Urinary bladder (tissue), 4 donors: ENCODE data around the gene CCN5. TPM values are rescaled to one million over a fixed set of nuclear protein-coding genes. Genes with fewer than 3 reads are reported as not detected.
"Not testable (repeated sequence)": the region's sequence is repeated elsewhere in the genome, so short reads cannot be mapped to it uniquely, and the experiment has no call there.

Experiments used
- DNase-seq: peaks from one replicate; pipeline ENCODE4 v3.0.0-alpha.2; 2015; ENCODE audit errors: extremely low spot score
- H3K27ac ChIP-seq: one replicate; pipeline ENCODE4 v1.5.1; 2013; ENCODE audit warnings: low read depth, mild to moderate bottlenecking, moderate library complexity
- H3K36me3 ChIP-seq: one replicate; pipeline ENCODE4 v1.6.1; 2013; ENCODE audit warnings: mild to moderate bottlenecking, moderate library complexity; ENCODE audit not compliant: insufficient read depth
- H3K4me1 ChIP-seq: one replicate; pipeline ENCODE4 v1.6.1; 2013; ENCODE audit warnings: mild to moderate bottlenecking, moderate library complexity; ENCODE audit not compliant: insufficient read depth
- H3K4me3 ChIP-seq: one replicate; pipeline ENCODE4 v1.5.1; 2013; ENCODE audit warnings: low read depth, low read length
- whole genome bisulfite sequencing: extraction: QIAGEN DNeasy Blood & Tissue Kit; methylation state at CpG from one replicate; pipeline ENCODE4 v1.1.7; 2013; 5-methylcytosine and 5-hydroxymethylcytosine counted together
- polyA plus RNA-seq: library from polyadenylated mRNA; stranded (reverse); fragments of 200-250 nt; gene quantifications from one replicate; pipeline ENCODE4 v1.2.3, GENCODE V29; 2013
- total RNA-seq: library from RNA; depleted of rRNA; stranded (reverse); fragments of >200 nt; gene quantifications from one replicate; pipeline ENCODE4 v1.2.3, GENCODE V29; 2014
- donor health status: healthy with polysubstance abuse.
- donor health status: healthy.

CCN5 gene
- total RNA-seq = not detected
- 20.8 TPM for polyA plus RNA-seq

DNA sequence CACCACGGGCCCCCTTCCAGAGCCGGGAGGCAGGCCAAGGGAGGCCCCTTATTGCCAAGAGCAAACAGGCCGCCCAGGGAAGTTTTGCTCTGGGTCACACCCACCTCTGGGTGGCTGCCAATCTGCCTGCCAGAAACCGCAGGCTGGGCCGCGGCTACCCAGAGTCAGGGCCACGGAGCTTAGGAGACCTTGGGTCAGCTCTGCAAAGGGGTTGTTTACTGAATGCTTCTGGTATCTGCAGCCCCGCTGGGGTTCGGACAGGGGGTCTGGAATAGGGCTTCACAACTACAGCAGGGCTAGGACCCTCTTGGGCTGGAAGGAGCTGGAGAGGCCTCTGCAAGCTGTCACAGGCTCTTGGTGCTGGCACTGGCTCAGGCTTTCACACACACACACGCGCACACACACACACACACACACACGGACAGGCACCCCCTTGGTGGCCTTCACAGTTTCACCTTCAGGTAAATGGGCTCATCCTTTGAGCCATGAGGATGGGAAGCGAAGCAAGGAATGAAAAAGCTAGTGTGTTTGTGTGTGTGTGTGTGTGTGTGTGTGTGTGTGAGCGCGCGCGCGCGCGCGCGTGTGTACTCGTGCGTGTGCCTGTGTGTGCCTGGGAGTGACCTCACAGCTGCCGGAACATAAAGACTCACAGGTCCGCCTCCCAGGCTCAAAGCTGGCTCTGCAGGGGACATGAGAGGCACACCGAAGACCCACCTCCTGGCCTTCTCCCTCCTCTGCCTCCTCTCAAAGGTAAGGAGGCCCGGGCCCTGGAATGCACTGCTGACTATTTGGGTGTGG, at the start of gene CCN5:
TSS of gene CCN5 (plus strand) at position 669 of the 798 bp plus-strand sequence. CDS start at position 691, 22 bp downstream.
- H3K4me3 ChIP-seq = no peak within 1 kb of the TSS
- no peak within 1 kb of the TSS for H3K27ac ChIP-seq
- no peak for DNase-seq
- no peaks in the 10 kb centered on the region for H3K36me3 ChIP-seq
- WGBS = 38% methylated on average over 28 of the region's 28 CpGs
- H3K4me1 ChIP-seq = no peaks in the 10 kb centered on the region

- Histone ChIP-seq H3K36me3 (no peaks in the 10 kb centered on the region), H3K27ac (no peak overlapping the region), H3K4me3 (no peak overlapping the region), H3K4me1 (no peaks in the 10 kb centered on the region)
- no peak for DNase-seq
- 68% methylated on average over 3 of the region's 3 CpGs for WGBS
These were observed 49.1 kb upstream of the CCN5 start for GRCh38 chr20:44666066-44666465.

GRCh38 chr20:44670851-44671250, 44.3 kb upstream of the CCN5 start:
- H3K4me1 ChIP-seq, H3K36me3 ChIP-seq, H3K4me3 ChIP-seq, DNase-seq, H3K27ac ChIP-seq: not testable (repeated sequence)
- WGBS = 85% methylated on average over 9 of the region's 9 CpGs

GRCh38 chr20:44671541-44671940, 43.6 kb upstream of the CCN5 start:
- not testable (repeated sequence) for DNase-seq, H3K36me3 ChIP-seq, H3K4me3 ChIP-seq, H3K4me1 ChIP-seq, H3K27ac ChIP-seq
- 79% methylated on average over 6 of the region's 7 CpGs for WGBS

DNA sequence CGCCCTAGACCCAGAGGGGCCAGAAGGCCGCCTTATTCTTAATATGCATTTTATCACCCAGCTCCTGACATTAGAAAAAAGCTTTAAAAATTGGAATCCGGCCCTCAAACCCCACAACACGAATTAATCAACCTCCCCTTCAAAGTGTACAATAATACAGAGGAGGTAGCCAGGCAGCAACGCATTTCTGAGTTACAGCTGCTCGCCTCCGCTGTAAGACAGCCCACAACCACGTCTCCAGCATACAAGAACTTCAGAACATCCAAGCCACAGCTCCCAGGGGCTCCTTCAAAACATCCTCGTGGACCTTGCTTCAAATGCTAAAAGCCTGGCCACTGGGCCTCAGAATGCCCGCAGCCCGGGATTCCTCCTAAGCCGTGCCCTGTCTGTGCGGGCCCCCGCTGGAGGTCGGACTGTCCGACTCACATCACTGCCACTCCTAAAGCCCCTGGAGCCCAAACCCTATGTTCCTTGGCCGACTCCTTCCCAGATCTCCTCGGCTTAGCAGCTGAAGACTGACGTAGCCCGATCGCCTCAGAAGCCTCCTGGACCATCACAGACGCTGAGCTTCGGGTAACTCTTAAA, 42.8 kb upstream of the CCN5 start:
- H3K36me3 ChIP-seq, H3K4me3 ChIP-seq, H3K4me1 ChIP-seq, DNase-seq, H3K27ac ChIP-seq: not testable (repeated sequence)
- 88% methylated on average over 23 of the region's 23 CpGs for WGBS

DNA sequence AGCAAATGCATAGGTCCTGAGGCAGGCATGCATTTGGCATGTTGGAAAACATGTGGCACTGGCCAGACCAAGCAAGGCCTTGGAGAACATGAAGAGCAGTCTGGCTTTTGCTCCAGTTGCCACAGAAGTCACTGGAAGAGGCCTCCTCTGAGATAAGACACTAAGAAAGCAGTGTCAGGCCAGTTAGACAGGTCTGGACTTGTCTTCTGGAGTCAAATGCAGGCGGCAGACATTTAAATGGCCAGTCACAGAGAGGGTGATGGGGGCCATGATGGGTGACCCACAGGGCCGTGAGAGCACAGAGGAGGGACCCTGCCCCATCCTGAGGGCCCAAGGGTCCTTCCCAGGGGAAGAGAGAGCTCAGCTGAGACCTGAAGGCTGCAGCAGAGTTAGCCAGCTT, 36.9 kb upstream of the CCN5 start:
- Histone ChIP-seq H3K4me3 (no peak overlapping the region), H3K27ac (no peak overlapping the region), H3K4me1 (no peaks in the 10 kb centered on the region), H3K36me3 (no peaks in the 10 kb centered on the region)
- no peak for DNase-seq
- 35% methylated on average over 2 of the region's 2 CpGs for WGBS

DNA sequence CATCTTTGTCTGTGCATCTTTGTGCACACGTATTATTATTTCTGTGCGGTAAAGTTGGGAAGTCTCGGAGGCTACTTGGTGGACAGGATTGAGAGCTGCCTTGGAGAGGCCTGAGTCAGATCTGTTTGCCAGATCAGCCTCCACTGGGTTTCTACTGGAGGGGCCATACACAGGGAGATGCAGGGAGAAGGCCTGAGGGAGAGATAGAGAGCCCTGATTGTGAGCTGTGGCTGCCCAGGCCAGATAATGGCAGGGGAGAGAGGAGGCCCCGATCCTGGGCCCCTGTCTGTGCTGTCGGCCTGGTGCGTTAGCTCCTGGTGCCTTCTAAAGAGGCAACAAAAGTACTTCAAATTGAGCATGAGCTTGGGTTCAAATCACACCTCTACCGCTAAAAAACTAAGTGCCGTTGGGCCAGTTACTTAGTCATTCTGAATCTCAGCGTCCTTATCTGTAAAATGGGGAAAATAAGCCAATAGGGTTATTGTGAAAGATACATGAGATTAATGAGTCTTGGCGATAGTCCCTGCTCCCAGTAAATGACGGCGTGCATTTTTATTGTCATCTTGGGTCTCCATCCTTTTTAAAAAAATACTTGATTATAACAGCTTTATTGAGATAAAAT, 36.1 kb upstream of the CCN5 start:
- no peak for DNase-seq
- Histone ChIP-seq H3K4me1 (no peaks in the 10 kb centered on the region), H3K27ac (no peak overlapping the region), H3K4me3 (no peak overlapping the region), H3K36me3 (no peaks in the 10 kb centered on the region)
- 71% methylated on average over 12 of the region's 12 CpGs for WGBS

GRCh38 chr20:44681796-44682566, 33.2 kb upstream of the CCN5 start:
- no peak for DNase-seq
- WGBS = 93% methylated on average over 11 of the region's 11 CpGs
- Histone ChIP-seq H3K36me3 (no peaks in the 10 kb centered on the region), H3K4me3 (no peak overlapping the region), H3K27ac (no peak overlapping the region), H3K4me1 (no peaks in the 10 kb centered on the region)

GRCh38 chr20:44683263-44684046, 31.7 kb upstream of the CCN5 start:
- no peaks in the 10 kb centered on the region for H3K4me1 ChIP-seq
- no peak overlapping the region for H3K27ac ChIP-seq
- H3K4me3 ChIP-seq = no peak overlapping the region
- WGBS = 49% methylated on average over 10 of the region's 10 CpGs
- no peak for DNase-seq
- H3K36me3 ChIP-seq = no peaks in the 10 kb centered on the region

DNA sequence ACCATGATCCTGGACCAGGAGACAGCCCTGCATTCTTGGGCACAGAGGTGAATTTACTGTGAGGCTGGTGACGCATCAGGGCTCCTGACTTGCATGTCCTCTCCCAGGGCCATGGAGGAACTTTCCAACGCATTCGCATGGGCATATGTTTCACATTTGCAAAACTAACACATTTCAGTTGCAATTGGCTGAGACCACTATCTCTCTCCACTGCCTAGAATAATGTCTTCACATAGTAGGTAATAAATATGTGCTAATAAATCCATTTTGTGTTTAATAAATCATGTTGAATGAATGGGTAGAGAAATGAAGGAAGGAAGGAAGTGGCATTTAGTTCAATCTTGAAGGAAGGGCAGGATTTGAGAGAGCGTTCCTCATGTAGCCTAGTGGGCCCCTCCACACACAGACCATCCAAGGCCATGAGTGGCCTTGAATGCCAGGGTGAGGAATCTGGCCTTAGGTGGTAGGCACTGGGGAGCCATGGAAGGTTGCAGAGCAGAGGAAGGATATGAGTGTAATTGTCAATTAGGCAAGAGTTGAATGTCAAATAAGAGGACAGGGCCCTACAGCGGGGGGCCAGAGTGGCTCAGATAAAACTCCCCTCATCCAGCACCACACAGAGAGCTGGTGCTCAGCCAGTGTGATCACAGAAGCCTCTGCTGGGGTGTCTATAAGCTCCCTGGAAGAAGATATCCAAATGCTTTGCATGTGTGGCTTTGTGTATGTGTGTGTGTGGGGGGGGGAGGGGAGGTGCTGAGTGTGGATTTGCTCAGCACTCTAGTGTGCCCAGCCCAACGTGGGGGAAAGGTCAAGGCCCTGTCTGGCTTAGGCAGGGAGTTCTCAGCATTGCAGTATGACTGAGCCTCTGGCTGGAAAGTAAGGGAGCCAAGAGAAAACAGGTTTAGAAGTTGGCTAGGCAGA, 30.9 kb upstream of the CCN5 start:
- Histone ChIP-seq H3K27ac (no peak overlapping the region), H3K4me3 (no peak overlapping the region), H3K36me3 (no peaks in the 10 kb centered on the region), H3K4me1 (no peaks in the 10 kb centered on the region)
- 68% methylated on average over 6 of the region's 6 CpGs for WGBS
- no peak for DNase-seq

DNA sequence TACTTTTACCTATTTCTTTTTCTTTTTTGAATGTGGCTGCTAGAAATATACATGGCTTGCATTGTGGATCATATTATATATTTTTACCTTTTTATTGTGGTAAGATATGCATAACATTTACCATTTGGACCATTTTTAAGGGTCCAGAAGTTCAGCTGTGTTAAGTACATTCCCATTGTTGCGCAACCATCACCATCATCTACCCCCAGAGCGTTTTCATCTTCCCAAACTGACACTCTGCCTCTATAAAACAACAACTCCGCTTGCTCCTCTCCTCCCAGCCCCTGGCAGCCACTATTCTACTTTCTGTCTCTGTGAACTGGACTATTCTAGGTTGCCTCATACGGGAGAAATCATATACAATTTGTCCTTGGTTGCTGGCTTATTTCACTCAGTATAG, 28.2 kb upstream of the CCN5 start:
- Histone ChIP-seq H3K4me3 (no peak overlapping the region), H3K36me3 (no peaks in the 10 kb centered on the region), H3K27ac (no peak overlapping the region), H3K4me1 (no peaks in the 10 kb centered on the region)
- 82% methylated on average over 4 of the region's 4 CpGs for WGBS
- no peak for DNase-seq

DNA sequence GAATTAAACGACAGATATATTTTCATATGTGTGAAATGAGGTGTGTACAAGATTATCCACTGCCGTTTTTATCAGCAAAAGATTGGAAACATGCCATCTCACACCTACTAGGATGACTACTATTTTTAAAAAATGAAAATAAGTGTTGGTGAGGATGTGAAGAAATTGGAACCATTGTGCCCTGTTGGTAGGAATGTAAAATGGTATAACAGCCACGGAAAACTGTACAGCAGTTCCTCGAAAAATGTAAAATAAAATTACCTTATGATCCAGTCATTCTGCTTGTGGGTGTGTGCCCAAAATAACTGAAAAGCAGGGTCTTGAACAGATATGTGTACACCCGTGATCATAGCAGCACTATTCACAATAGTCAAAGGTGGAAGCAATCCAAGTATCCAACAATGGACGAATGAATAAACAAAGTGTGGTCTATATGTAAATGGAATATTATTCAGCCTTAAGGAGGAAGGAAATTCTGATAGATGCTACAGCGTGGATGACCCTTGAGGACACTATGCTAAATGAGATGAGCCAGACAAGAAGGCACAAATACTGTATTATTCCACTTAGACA, 27.0 kb upstream of the CCN5 start:
- 62% methylated on average over 7 of the region's 7 CpGs for WGBS
- H3K27ac ChIP-seq = no peak overlapping the region

More for the DNA sequence above, 27.0 kb upstream of the CCN5 start:
- DNase-seq = no peak
- no peak overlapping the region for H3K4me3 ChIP-seq
- H3K4me1 ChIP-seq = no peaks in the 10 kb centered on the region
- no peaks in the 10 kb centered on the region for H3K36me3 ChIP-seq
